Mesothelial cell of epicardium (in vitro differentiated cells): ENCODE results near the gene WIPF2. TPM values are rescaled to one million over a fixed set of nuclear protein-coding genes. Genes with fewer than 3 reads are reported as not detected.

Source experiments
- DNase-seq, 2 experiments: peaks; one replicate each; pipeline ENCODE4 v3.0.0; 2021; ENCODE audit warnings: low spot score in 2 of 2; ENCODE audit not compliant: unreplicated experiment in 2 of 2
- H3K27ac Mint-ChIP-seq: 2 replicates; pipeline ENCODE4 v1.8.0; 2021; ENCODE audit warnings: mixed read lengths
- H3K27me3 Mint-ChIP-seq: 2 replicates; pipeline ENCODE4 v1.8.0; 2021; ENCODE audit warnings: low read depth, mixed read lengths
- H3K36me3 Mint-ChIP-seq: 2 replicates; pipeline ENCODE4 v1.8.0; 2021; ENCODE audit warnings: mixed read lengths
- H3K4me1 Mint-ChIP-seq: 2 replicates; pipeline ENCODE4 v1.8.0; 2021; ENCODE audit warnings: mixed read lengths
- H3K4me3 Mint-ChIP-seq: 2 replicates; pipeline ENCODE4 v1.8.0; 2021; ENCODE audit warnings: mild to moderate bottlenecking, moderate library complexity, mixed read lengths
- H3K9me3 Mint-ChIP-seq: 2 replicates; pipeline ENCODE4 v1.8.0; 2021; ENCODE audit warnings: mixed read lengths
- total RNA-seq: library from RNA; stranded (reverse); gene quantifications from 3 replicates; pipeline ENCODE4 v1.2.1, GENCODE V29; 2021
- TF ChIP-seq, protein P1 (sequence below): fragments of 200-600 bp; sonication (generic); IDR thresholded peaks from one replicate; pipeline ENCODE4 v1.5.0; 2021; ENCODE audit warnings: antibody characterized with exemption; ENCODE audit not compliant: unreplicated experiment

WIPF2 gene
- total RNA-seq, 1 donor from 2014 or later = 27.0 TPM

GRCh38 chr17:40178660-40179059 is 40.4 kb upstream of the WIPF2 start:
- Mint-ChIP-seq H3K27ac (no peak overlapping the region), H3K4me3 (peak overlapping the region; percentile 58)

GRCh38 chr17:40179923-40180659 is 39.0 kb upstream of the WIPF2 start:
- Mint-ChIP-seq H3K36me3 (peaks cover 6% of the 10 kb centered on the region), H3K9me3 (no peaks in the 10 kb centered on the region), H3K4me3 (peak overlapping the region; percentile 38), H3K27ac (no peak overlapping the region), H3K4me1 (peaks cover 15% of the 10 kb centered on the region), H3K27me3 (no peaks in the 10 kb centered on the region)
- no peak for DNase-seq
- TF ChIP-seq, protein P1, sequence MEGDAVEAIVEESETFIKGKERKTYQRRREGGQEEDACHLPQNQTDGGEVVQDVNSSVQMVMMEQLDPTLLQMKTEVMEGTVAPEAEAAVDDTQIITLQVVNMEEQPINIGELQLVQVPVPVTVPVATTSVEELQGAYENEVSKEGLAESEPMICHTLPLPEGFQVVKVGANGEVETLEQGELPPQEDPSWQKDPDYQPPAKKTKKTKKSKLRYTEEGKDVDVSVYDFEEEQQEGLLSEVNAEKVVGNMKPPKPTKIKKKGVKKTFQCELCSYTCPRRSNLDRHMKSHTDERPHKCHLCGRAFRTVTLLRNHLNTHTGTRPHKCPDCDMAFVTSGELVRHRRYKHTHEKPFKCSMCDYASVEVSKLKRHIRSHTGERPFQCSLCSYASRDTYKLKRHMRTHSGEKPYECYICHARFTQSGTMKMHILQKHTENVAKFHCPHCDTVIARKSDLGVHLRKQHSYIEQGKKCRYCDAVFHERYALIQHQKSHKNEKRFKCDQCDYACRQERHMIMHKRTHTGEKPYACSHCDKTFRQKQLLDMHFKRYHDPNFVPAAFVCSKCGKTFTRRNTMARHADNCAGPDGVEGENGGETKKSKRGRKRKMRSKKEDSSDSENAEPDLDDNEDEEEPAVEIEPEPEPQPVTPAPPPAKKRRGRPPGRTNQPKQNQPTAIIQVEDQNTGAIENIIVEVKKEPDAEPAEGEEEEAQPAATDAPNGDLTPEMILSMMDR = no peak

More at GRCh38 chr17:40178660-40179059, 40.4 kb upstream of the WIPF2 start:
- Mint-ChIP-seq H3K36me3 (peaks cover 11% of the 10 kb centered on the region), H3K27me3 (no peaks in the 10 kb centered on the region), H3K4me1 (peaks cover 15% of the 10 kb centered on the region), H3K9me3 (no peaks in the 10 kb centered on the region)
- TF ChIP-seq, protein P1 = no peak
- DNase-seq = no peak

- peaks cover 15% of the 10 kb centered on the region for H3K4me1 Mint-ChIP-seq
- H3K27ac Mint-ChIP-seq = no peak overlapping the region
- H3K27me3 Mint-ChIP-seq = no peaks in the 10 kb centered on the region
- no peak overlapping the region for H3K4me3 Mint-ChIP-seq
- no peak for DNase-seq
- peaks cover 5% of the 10 kb centered on the region for H3K36me3 Mint-ChIP-seq
- no peaks in the 10 kb centered on the region for H3K9me3 Mint-ChIP-seq
- TF ChIP-seq, protein P1 = no peak
These were observed 38.4 kb upstream of the WIPF2 start for GRCh38 chr17:40180694-40181093.

- Mint-ChIP-seq H3K27ac (no peak overlapping the region), H3K4me3 (no peak overlapping the region), H3K9me3 (no peaks in the 10 kb centered on the region), H3K36me3 (peaks cover under 1% of the 10 kb centered on the region), H3K27me3 (no peaks in the 10 kb centered on the region), H3K4me1 (peaks cover 13% of the 10 kb centered on the region)
- DNase-seq = no peak
- TF ChIP-seq, protein P1 = no peak
These were observed 37.9 kb upstream of the WIPF2 start for GRCh38 chr17:40181205-40181604.

GRCh38 chr17:40182606-40183005 is 36.5 kb upstream of the WIPF2 start:
- H3K36me3 Mint-ChIP-seq = no peaks in the 10 kb centered on the region
- TF ChIP-seq, protein P1 = no peak

GRCh38 chr17:40187238-40187637 is 31.9 kb upstream of the WIPF2 start:
- no peak for DNase-seq
- Mint-ChIP-seq H3K27ac (no peak overlapping the region), H3K4me3 (no peak overlapping the region), H3K36me3 (peaks cover 4% of the 10 kb centered on the region), H3K9me3 (no peaks in the 10 kb centered on the region), H3K27me3 (peaks cover 2% of the 10 kb centered on the region), H3K4me1 (peaks cover 9% of the 10 kb centered on the region)
- TF ChIP-seq, protein P1 = no peak

More at GRCh38 chr17:40182606-40183005, 36.5 kb upstream of the WIPF2 start:
- H3K9me3 Mint-ChIP-seq = no peaks in the 10 kb centered on the region
- no peak overlapping the region for H3K4me3 Mint-ChIP-seq
- no peak overlapping the region for H3K27ac Mint-ChIP-seq
- peaks cover 3% of the 10 kb centered on the region for H3K4me1 Mint-ChIP-seq
- DNase-seq = no peak
- no peaks in the 10 kb centered on the region for H3K27me3 Mint-ChIP-seq
